Brain microvascular endothelial cell (primary cell): ENCODE measurements around the gene ZNF446.
A peak's percentile ranks its signal among the peaks of the same experiment; 100 is the strongest.
"Not testable (repeated sequence)": the region's sequence is repeated elsewhere in the genome, so short reads cannot be mapped to it uniquely, and the experiment has no call there.

Source experiments
- DNase-seq: peaks from one replicate; pipeline ENCODE4 v3.0.0-alpha.2; 2020
- H3K27ac ChIP-seq: fragments of 250-450 bp; sonication (Bioruptor Pico); 2 replicates; pipeline ENCODE4 v1.5.1; 2020; ENCODE audit warnings: mild to moderate bottlenecking, moderate library complexity
- H3K27me3 ChIP-seq: fragments of 250-450 bp; sonication (Bioruptor Pico); replicated peaks from 2 replicates; pipeline ENCODE4 v1.5.1; 2020; ENCODE audit warnings: mild to moderate bottlenecking
- H3K36me3 ChIP-seq: fragments of 250-450 bp; sonication (Bioruptor Pico); replicated peaks from 2 replicates; pipeline ENCODE4 v1.5.1; 2020; ENCODE audit warnings: mild to moderate bottlenecking
- H3K4me3 ChIP-seq: 2 replicates; pipeline ENCODE4 v1.5.1; 2011; ENCODE audit warnings: low read depth, mild to moderate bottlenecking, control low read depth, low read length, moderate library complexity
- CTCF ChIP-seq: IDR thresholded peaks from 2 replicates; pipeline ENCODE4 v1.5.1; 2011; ENCODE audit warnings: low read depth, mild to moderate bottlenecking, moderate library complexity, low read length, control low read depth, inconsistent platforms; ENCODE audit errors: missing control alignments
- in situ Hi-C: cut with HindIII; loops from 2 replicates; pipeline ENCODE4 v1.10.0; 2017; ENCODE audit warnings: low sequenced_read_pairs, low pct_ligation_motif_present

The ZNF446 gene

DNA sequence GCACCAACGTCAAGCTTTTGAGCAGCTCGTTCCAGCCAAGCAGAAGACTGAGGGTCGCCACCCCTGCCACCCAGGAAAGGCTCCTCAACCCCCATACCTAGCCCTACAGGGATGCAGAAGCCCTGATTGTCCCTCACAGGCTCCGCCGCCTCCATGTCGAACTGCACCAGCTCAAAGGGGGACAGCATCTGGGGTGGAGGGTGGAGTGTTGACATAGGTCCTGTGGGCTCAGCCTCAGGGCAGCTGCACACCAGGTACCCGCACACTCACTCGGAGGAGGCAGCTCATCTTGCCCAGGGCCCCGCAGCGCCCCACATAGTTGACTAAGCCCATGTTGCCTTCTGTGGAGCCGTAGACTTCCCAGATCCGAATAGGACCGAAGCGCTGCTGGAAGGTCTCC, 24.1 kb downstream of the ZNF446 start:
- TF ChIP-seq CTCF = no peak
- Histone ChIP-seq H3K36me3 (no peaks in the 10 kb centered on the region), H3K4me3 (peak overlapping the region; percentile 61), H3K27ac (no peak overlapping the region), H3K27me3 (no peaks in the 10 kb centered on the region)
- in situ Hi-C loops = no loop called here
- no peak for DNase-seq

DNA sequence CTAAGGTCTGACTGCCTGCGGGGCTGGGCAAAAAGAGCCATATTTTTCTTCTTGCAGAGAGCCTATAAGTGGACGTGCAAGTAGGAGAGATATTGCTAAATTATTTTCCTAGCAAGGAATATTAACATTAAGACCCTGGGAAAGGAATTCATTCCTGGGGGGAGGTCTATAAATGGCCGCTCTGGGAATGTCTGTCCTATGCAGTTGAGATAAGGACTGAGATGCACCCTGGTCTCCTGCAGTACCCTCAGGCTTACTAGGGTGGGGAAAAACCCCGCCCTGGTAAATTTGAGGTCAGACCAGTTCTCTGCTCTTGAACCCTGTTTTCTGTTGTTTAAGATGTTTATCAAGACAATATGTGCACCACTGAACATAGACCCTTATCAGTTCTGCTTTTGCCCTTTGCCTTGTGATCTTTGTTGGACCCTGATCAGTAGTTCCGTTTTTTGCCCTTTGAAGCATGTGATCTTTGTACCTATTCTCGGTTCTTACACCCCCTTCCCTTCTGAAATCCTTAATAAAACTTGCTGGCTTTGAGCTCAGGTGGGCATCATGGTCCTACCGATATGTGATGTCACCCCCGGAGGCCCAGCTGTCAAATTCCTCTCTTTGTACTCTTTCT, 31.6 kb downstream of the ZNF446 start:
- H3K4me3 ChIP-seq, H3K36me3 ChIP-seq, DNase-seq, H3K27me3 ChIP-seq, in situ Hi-C loops, H3K27ac ChIP-seq: not testable (repeated sequence)

DNA sequence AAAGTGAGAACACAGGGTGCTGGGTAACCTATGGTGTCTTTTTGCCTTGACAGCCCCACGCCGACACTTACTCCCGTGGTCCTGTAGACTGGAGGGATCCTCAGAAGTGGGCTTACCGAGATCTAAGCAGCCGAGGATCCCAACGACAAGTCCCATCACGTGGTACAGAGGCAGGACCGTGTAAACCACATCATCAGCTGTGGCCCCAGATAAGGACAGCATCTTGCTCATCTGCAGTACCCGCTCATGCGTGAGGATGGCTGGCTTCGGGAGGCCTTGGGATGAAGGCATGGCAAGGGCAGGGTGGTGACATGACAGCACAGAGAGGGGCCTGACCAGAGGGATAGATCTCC, 33.6 kb downstream of the ZNF446 start:
- TF ChIP-seq CTCF = no peak
- H3K27ac ChIP-seq = no peak overlapping the region
- H3K4me3 ChIP-seq = no peak overlapping the region
- H3K27me3 ChIP-seq = no peaks in the 10 kb centered on the region
- in situ Hi-C loops = no loop called here
- DNase-seq = no peak
- no peaks in the 10 kb centered on the region for H3K36me3 ChIP-seq

GRCh38 chr19:58510084-58510862, 34.1 kb downstream of the ZNF446 start:
- no peaks in the 10 kb centered on the region for H3K36me3 ChIP-seq
- H3K27me3 ChIP-seq = no peaks in the 10 kb centered on the region
- H3K27ac ChIP-seq = no peak overlapping the region
- no peak for TF ChIP-seq CTCF
- no peak overlapping the region for H3K4me3 ChIP-seq
- in situ Hi-C loops = no loop called here
- DNase-seq = no peak

DNA sequence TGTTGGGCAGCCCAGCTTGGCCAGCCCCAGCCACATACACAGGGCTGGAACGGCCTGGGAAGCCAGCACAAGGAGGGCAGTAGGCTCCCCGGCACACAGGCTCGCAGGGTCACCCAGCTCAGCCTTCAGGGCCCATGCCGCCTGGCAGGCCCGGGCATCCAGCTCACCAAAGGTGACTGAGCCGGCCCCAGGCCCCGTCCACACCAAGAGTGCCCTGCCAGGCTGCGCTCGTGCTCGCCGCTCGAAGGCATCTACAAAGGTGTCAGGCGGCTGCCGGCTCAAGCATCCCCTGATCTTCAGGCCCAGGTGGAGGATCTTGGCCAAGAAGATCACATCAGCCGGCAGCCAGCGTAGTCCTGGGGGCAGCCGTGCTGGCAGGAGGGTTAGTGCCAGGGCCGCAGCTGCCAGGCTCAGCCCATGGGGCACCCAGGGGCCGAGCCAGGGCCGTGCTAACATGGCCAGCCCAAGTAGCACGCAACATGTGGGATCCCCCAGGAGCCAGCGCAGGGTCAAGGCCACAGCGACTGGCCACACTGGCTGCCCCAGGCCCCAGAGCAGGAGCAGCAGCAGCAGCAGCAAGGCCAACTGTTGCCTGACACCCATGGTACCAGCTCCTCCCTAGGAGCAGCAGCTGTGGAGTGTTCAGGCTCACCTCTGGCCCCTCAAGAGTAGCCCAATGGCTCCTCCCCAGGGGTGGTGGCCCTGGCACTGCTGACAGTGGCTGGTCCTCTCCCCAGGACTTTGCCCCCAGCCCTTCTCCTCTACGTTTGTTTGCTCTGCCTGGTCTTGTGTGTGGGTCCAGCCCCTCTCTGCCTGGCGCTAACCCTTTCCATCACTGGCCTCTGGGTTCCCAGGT, 35.4 kb downstream of the ZNF446 start, which contains the start of gene SLC27A5:
Gene SLC27A5, minus strand, starts transcription at position 640 of the 856 bp plus-strand sequence. Its CDS starts 37 bp downstream, at position 603.
- in situ Hi-C loops = no loop called here
- no peak for TF ChIP-seq CTCF
- H3K27me3 ChIP-seq = no peaks in the 10 kb centered on the region
- H3K4me3 ChIP-seq = no peak within 1 kb of the TSS
- H3K27ac ChIP-seq = no peak within 1 kb of the TSS
- DNase-seq = no peak
- peaks cover 6% of the 10 kb centered on the region for H3K36me3 ChIP-seq

- H3K27ac ChIP-seq = no peak overlapping the region
- in situ Hi-C loops = no loop called here
Observed at GRCh38 chr19:58513213-58513693, 37.1 kb downstream of the ZNF446 start.

More at GRCh38 chr19:58513213-58513693, 37.1 kb downstream of the ZNF446 start:
- DNase-seq = no peak
- TF ChIP-seq CTCF = no peak
- Histone ChIP-seq H3K27me3 (no peaks in the 10 kb centered on the region), H3K36me3 (peaks cover 15% of the 10 kb centered on the region), H3K4me3 (no peak overlapping the region)
